ENCODE results near the gene PCBP3. TPM values are rescaled to one million over a fixed set of nuclear protein-coding genes. Genes with fewer than 3 reads are reported as not detected.

The PCBP3 gene
- polyA plus RNA-seq, 1 donor (not counting 4 experiments of a cell fraction or from before 2014, with no cell fraction given) = 0.25 TPM

- Histone ChIP-seq H3K4me3 (ENCODE audit: control insufficient read depth in 2 of 3, extremely low read depth in 1 of 3, insufficient read depth in 2 of 3, low read depth in 1 of 3, low read length in 3 of 3) (no peak overlapping the region), H3K27me3 (ENCODE audit: control insufficient read depth, extremely low read depth, insufficient read depth, low read length) (no peaks in the 10 kb centered on the region), H3K4me2 (ENCODE audit: control insufficient read depth, extremely low read depth, insufficient read depth, low read depth, low read length) (no peak overlapping the region), H3K9me3 (ENCODE audit: control insufficient read depth, low read depth, low read length) (no peaks in the 10 kb centered on the region), H3K36me3 (ENCODE audit: control insufficient read depth in 2 of 2, extremely low read depth in 1 of 2, insufficient read depth in 2 of 2, low read length in 2 of 2) (no peaks in the 10 kb centered on the region), H3K9me1 (ENCODE audit: control insufficient read depth, extremely low read depth, insufficient read depth, low read length) (no peaks in the 10 kb centered on the region), H2AFZ (ENCODE audit: control insufficient read depth, low read length) (no peak overlapping the region), H3K9ac (ENCODE audit: control insufficient read depth, extremely low read depth, insufficient read depth, low read length) (no peak overlapping the region), H3K27ac (ENCODE audit: control insufficient read depth, insufficient read depth, low read length) (no peak overlapping the region), H4K20me1 (ENCODE audit: control insufficient read depth, extremely low read depth, insufficient read depth, low read length) (no peaks in the 10 kb centered on the region), H3K79me2 (ENCODE audit: control insufficient read depth, insufficient read depth, low read length) (no peaks in the 10 kb centered on the region), H3K4me1 (ENCODE audit: control insufficient read depth, extremely low read depth, insufficient read depth, low read length) (no peaks in the 10 kb centered on the region)
- TF ChIP-seq, protein P1, sequence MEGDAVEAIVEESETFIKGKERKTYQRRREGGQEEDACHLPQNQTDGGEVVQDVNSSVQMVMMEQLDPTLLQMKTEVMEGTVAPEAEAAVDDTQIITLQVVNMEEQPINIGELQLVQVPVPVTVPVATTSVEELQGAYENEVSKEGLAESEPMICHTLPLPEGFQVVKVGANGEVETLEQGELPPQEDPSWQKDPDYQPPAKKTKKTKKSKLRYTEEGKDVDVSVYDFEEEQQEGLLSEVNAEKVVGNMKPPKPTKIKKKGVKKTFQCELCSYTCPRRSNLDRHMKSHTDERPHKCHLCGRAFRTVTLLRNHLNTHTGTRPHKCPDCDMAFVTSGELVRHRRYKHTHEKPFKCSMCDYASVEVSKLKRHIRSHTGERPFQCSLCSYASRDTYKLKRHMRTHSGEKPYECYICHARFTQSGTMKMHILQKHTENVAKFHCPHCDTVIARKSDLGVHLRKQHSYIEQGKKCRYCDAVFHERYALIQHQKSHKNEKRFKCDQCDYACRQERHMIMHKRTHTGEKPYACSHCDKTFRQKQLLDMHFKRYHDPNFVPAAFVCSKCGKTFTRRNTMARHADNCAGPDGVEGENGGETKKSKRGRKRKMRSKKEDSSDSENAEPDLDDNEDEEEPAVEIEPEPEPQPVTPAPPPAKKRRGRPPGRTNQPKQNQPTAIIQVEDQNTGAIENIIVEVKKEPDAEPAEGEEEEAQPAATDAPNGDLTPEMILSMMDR (optimal IDR thresholded peaks at IDR 0.05 in 1 of 3, IDR thresholded peaks at IDR 0.05 in 1 of 3, conservative IDR thresholded peaks at IDR 0.05 in 1 of 3; ENCODE audit: extremely low read depth in 1 of 3, insufficient read depth in 2 of 3, low read length in 3 of 3) = no peak
- no peak for TF ChIP-seq EZH2 (IDR thresholded peaks at IDR 0.05; ENCODE audit: low read length)
- dilution Hi-C loops (cut with MboI; ENCODE audit: extremely low pct_ligation_motif_present, low sequenced_read_pairs) = no loop called here
- FAIRE-seq (no peak), DNase-seq (ENCODE audit: low read depth, low spot score) (no peak)
These were observed 186.1 kb downstream of the PCBP3 start for GRCh38 chr21:45829668-45830067.

- no peak overlapping the region for H2AFZ ChIP-seq (ENCODE audit: control insufficient read depth, low read length)
- FAIRE-seq (no peak), DNase-seq (ENCODE audit: low read depth, low spot score) (no peak)
- H3K9ac ChIP-seq (ENCODE audit: control insufficient read depth, extremely low read depth, insufficient read depth, low read length) = no peak overlapping the region
- no peaks in the 10 kb centered on the region for H4K20me1 ChIP-seq (ENCODE audit: control insufficient read depth, extremely low read depth, insufficient read depth, low read length)
- H3K27me3 ChIP-seq (ENCODE audit: control insufficient read depth, extremely low read depth, insufficient read depth, low read length) = no peaks in the 10 kb centered on the region
- no peak overlapping the region for H3K4me3 ChIP-seq (ENCODE audit: control insufficient read depth in 2 of 3, extremely low read depth in 1 of 3, insufficient read depth in 2 of 3, low read depth in 1 of 3, low read length in 3 of 3)
- no peaks in the 10 kb centered on the region for H3K9me3 ChIP-seq (ENCODE audit: control insufficient read depth, low read depth, low read length)
- H3K27ac ChIP-seq (ENCODE audit: control insufficient read depth, insufficient read depth, low read length) = no peak overlapping the region
- no peaks in the 10 kb centered on the region for H3K4me1 ChIP-seq (ENCODE audit: control insufficient read depth, extremely low read depth, insufficient read depth, low read length)
- no peak for TF ChIP-seq EZH2 (IDR thresholded peaks at IDR 0.05; ENCODE audit: low read length)
- TF ChIP-seq, protein P1 (optimal IDR thresholded peaks at IDR 0.05 in 1 of 3, IDR thresholded peaks at IDR 0.05 in 1 of 3, conservative IDR thresholded peaks at IDR 0.05 in 1 of 3; ENCODE audit: extremely low read depth in 1 of 3, insufficient read depth in 2 of 3, low read length in 3 of 3) = no peak
- H3K36me3 ChIP-seq (ENCODE audit: control insufficient read depth in 2 of 2, extremely low read depth in 1 of 2, insufficient read depth in 2 of 2, low read length in 2 of 2) = no peaks in the 10 kb centered on the region
- no peak overlapping the region for H3K4me2 ChIP-seq (ENCODE audit: control insufficient read depth, extremely low read depth, insufficient read depth, low read depth, low read length)
- no peaks in the 10 kb centered on the region for H3K9me1 ChIP-seq (ENCODE audit: control insufficient read depth, extremely low read depth, insufficient read depth, low read length)
- no peaks in the 10 kb centered on the region for H3K79me2 ChIP-seq (ENCODE audit: control insufficient read depth, insufficient read depth, low read length)
- dilution Hi-C loops (cut with MboI; ENCODE audit: extremely low pct_ligation_motif_present, low sequenced_read_pairs) = no loop called here
These were observed 186.7 kb downstream of the PCBP3 start for GRCh38 chr21:45830221-45830640.
